GM23248 (cell line): ENCODE results near the gene PARVA. TPM values are rescaled to one million over a fixed set of nuclear protein-coding genes. Genes with fewer than 3 reads are reported as not detected.
A peak's percentile ranks its signal among the peaks of the same experiment; 100 is the strongest.

Experiments used
- DNase-seq: peaks from one replicate; pipeline ENCODE4 v3.0.0-alpha.2; 2015
- H2AFZ ChIP-seq: fragments of 200-600 bp; sonication (generic); 2 replicates; pipeline ENCODE4 v1.6.1; 2016; ENCODE audit warnings: antibody characterized with exemption
- H3F3A ChIP-seq: fragments of 200-600 bp; sonication (generic); 2 replicates; pipeline ENCODE4 v1.6.1; 2016; ENCODE audit warnings: mild to moderate bottlenecking, antibody characterized with exemption, mixed run types; ENCODE audit not compliant: insufficient read depth
- H3K27ac ChIP-seq: fragments of 200-600 bp; sonication (generic); 2 replicates; pipeline ENCODE4 v1.5.1; 2016; ENCODE audit warnings: mild to moderate bottlenecking
- H3K27me3 ChIP-seq: fragments of 200-600 bp; sonication (generic); replicated peaks from 2 replicates; pipeline ENCODE4 v1.6.1; 2016; ENCODE audit warnings: mild to moderate bottlenecking; ENCODE audit not compliant: insufficient read depth
- H3K36me3 ChIP-seq: fragments of 200-600 bp; sonication (generic); 2 replicates; pipeline ENCODE4 v1.6.1; 2016; ENCODE audit warnings: low read depth, mild to moderate bottlenecking
- H3K4me1 ChIP-seq: fragments of 200-600 bp; sonication (generic); 2 replicates; pipeline ENCODE4 v1.6.1; 2016; ENCODE audit warnings: mild to moderate bottlenecking; ENCODE audit not compliant: insufficient read depth
- H3K4me2 ChIP-seq: fragments of 200-600 bp; sonication (generic); one replicate; pipeline ENCODE4 v1.6.1; 2016; ENCODE audit warnings: mild to moderate bottlenecking; ENCODE audit not compliant: unreplicated experiment
- H3K4me3 ChIP-seq: fragments of 200-600 bp; sonication (generic); 2 replicates; pipeline ENCODE4 v1.5.1; 2016; ENCODE audit warnings: mild to moderate bottlenecking
- H3K79me2 ChIP-seq: fragments of 200-600 bp; sonication (generic); 2 replicates; pipeline ENCODE4 v1.6.1; 2016; ENCODE audit warnings: mild to moderate bottlenecking; ENCODE audit not compliant: insufficient read depth
- H3K9ac ChIP-seq: fragments of 200-600 bp; sonication (generic); 2 replicates; pipeline ENCODE4 v1.6.1; 2016; ENCODE audit warnings: mild to moderate bottlenecking
- H3K9me2 ChIP-seq: fragments of 200-600 bp; sonication (generic); 2 replicates; pipeline ENCODE4 v1.6.1; 2016; ENCODE audit warnings: mixed run types, mild to moderate bottlenecking, moderate library complexity; ENCODE audit not compliant: insufficient read depth
- H3K9me3 ChIP-seq: fragments of 200-600 bp; sonication (generic); one replicate; pipeline ENCODE4 v1.6.1; 2017; ENCODE audit warnings: low read depth
- H4K20me1 ChIP-seq: fragments of 200-600 bp; sonication (generic); 2 replicates; pipeline ENCODE4 v1.6.0; 2016; ENCODE audit not compliant: insufficient read depth
- EZH2 ChIP-seq: fragments of 200-600 bp; sonication (generic); IDR thresholded peaks from 2 replicates; pipeline ENCODE4 v1.6.1; 2018; ENCODE audit warnings: antibody characterized with exemption, mild to moderate bottlenecking; ENCODE audit not compliant: insufficient read depth, poor library complexity, severe bottlenecking
- EZH2phosphoT487 ChIP-seq: fragments of 200-600 bp; sonication (generic); IDR thresholded peaks from 2 replicates; pipeline ENCODE4 v1.6.1; 2018; ENCODE audit warnings: antibody characterized with exemption, moderate library complexity, mild to moderate bottlenecking, low read depth; ENCODE audit not compliant: insufficient read depth
- WGBS, 2 experiments: methylation state at CpG; one replicate each; pipeline ENCODE4 v1.1.6; 2015 to 2017; ENCODE audit warnings: low lambda C conversion rate in 2 of 2, low coverage in 1 of 2; ENCODE audit errors: missing lambda C conversion rate in 2 of 2; 5-methylcytosine and 5-hydroxymethylcytosine counted together
- in situ Hi-C: fragments of 300-500 bp; cut with MboI; formaldehyde crosslinking; loops from 2 replicates; pipeline ENCODE4 v1.15.0; 2020
- polyA plus RNA-seq: library from polyadenylated mRNA; unstranded; fragments of >200 nt; fragmentation: Nextera tagmentation; extraction: Ambion mirVana; gene quantifications from 2 replicates; pipeline ENCODE4 v1.2.1, GENCODE V29; 2016
- total RNA-seq: library from RNA; depleted of rRNA; stranded (reverse); fragments of >200 nt; shearing (Covaris generic); gene quantifications from 2 replicates; pipeline ENCODE4 v1.2.3, GENCODE V29; 2014

PARVA gene
- total and polyA plus RNA-seq, 2 experiments from 2014 or later = 87.9 to 121 TPM

DNA sequence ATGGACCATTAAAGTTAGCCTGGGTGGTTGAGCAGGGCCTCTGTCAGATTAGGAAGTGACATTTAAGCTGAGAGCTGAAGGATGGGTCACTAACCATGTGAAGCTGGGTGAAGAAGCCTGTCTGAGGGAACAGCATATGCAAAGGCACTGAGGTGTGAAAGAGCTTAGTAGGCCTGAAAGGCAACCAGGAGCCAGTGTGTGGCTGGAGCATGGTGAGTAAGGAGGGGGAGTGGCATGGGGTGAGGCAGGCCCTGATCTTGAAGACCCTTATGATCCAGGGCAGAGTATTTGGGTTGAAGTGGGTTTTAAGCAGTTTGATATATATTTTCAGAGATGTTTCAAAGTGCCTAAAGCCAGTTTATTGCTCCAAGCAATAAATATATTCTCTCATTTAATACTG lies 48.8 kb downstream of the PARVA start:
- peaks cover 16% of the 10 kb centered on the region for H3K4me1 ChIP-seq
- DNase-seq = no peak
- TF ChIP-seq EZH2phosphoT487 (no peak), EZH2 (no peak)
- H3K4me2 ChIP-seq = no peak overlapping the region
- peaks cover 97% of the 10 kb centered on the region for H3K79me2 ChIP-seq
- in situ Hi-C loops = no loop called here
- H3K4me3 ChIP-seq = no peak overlapping the region
- H3F3A ChIP-seq = peaks cover 27% of the 10 kb centered on the region; the same call in 1 of the 2 replicates
- no peaks in the 10 kb centered on the region for H3K9me3 ChIP-seq
- no peaks in the 10 kb centered on the region; the same call in 1 of the 2 replicates for H3K9me2 ChIP-seq
- H3K27me3 ChIP-seq = no peaks in the 10 kb centered on the region
- H3K27ac ChIP-seq = no peak overlapping the region
- no peak overlapping the region for H2AFZ ChIP-seq
- H4K20me1 ChIP-seq = 0 out of 2 replicates have a peak, but pooled peaks cover 3% of the 10 kb centered on the region
- H3K36me3 ChIP-seq = no peaks in the 10 kb centered on the region
- no peak overlapping the region for H3K9ac ChIP-seq

DNA sequence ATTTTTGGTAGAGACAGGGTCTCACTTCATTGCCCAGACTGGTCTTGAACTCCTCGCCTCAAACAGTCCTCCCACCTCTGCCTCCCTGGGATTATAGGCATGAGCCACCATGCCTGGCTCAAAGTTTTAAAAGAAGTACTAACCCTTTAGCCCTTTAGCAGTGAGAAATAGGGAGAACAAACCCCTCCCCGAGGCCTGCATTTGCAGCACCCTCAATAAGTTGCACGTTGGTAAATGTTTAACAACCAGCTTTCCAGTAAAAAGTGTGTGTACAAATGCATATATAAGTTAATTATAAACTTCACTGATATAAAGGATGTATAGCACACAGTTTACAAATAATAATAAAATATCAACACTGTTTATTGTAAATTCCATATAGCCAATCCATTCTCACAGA lies 51.8 kb downstream of the PARVA start:
- Histone ChIP-seq H3F3A (peaks cover 43% of the 10 kb centered on the region), H4K20me1 (0 out of 2 replicates have a peak, but pooled peaks cover 3% of the 10 kb centered on the region), H3K9ac (no peak overlapping the region), H3K27me3 (no peaks in the 10 kb centered on the region), H3K79me2 (peaks cover 97% of the 10 kb centered on the region), H3K4me2 (no peak overlapping the region), H3K4me1 (peaks cover 45% of the 10 kb centered on the region), H3K9me3 (no peaks in the 10 kb centered on the region), H3K36me3 (no peaks in the 10 kb centered on the region), H3K9me2 (no peaks in the 10 kb centered on the region), H2AFZ (no peak overlapping the region), H3K4me3 (no peak overlapping the region), H3K27ac (no peak overlapping the region)
- DNase-seq = no peak
- 95 to 100% methylated on average over 3 of the region's 3 CpGs for WGBS, 2 experiments
- no peak for TF ChIP-seq EZH2
- TF ChIP-seq EZH2phosphoT487 = no peak
- in situ Hi-C loops = no loop called here

DNA sequence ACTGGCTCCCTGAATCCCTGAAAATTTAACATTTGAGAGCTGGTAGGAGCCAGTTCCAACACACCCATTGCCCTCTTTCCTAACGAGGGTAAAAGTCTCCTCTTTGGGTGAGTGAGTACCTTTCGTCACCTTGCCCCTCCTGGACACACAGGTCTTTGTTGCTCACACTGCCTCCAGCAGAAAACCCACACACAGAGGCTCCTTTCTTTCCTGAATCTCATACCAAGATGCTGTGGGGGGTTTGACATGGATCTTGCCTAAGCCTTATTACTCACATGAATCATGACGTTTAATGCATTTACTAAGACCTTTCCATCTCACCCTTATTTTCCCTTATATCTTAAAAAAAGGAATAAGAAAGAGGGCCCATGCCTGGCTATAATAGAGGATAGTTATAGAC lies 53.0 kb downstream of the PARVA start:
- H3K4me1 ChIP-seq = peaks cover 56% of the 10 kb centered on the region
- peak; percentile 79 for DNase-seq
- WGBS, 2 experiments = 40 to 43% methylated on average over 3 of the region's 3 CpGs
- H3F3A ChIP-seq = peaks cover 55% of the 10 kb centered on the region
- H3K27ac ChIP-seq = peak overlapping the region; percentile 93
- no peaks in the 10 kb centered on the region for H3K27me3 ChIP-seq
- peak overlapping the region; percentile 46 for H2AFZ ChIP-seq
- peak overlapping the region; percentile 60 for H3K4me2 ChIP-seq
- no peak for TF ChIP-seq EZH2
- no peak for TF ChIP-seq EZH2phosphoT487
- peaks cover 97% of the 10 kb centered on the region for H3K79me2 ChIP-seq
- H3K9me3 ChIP-seq = no peaks in the 10 kb centered on the region
- in situ Hi-C loops = no loop called here
- peak overlapping the region; percentile 47 for H3K4me3 ChIP-seq
- 0 out of 2 replicates have a peak, but pooled peaks cover 2% of the 10 kb centered on the region for H4K20me1 ChIP-seq
- no peaks in the 10 kb centered on the region for H3K36me3 ChIP-seq
- H3K9ac ChIP-seq = peak overlapping the region; percentile 78
- no peaks in the 10 kb centered on the region for H3K9me2 ChIP-seq

DNA sequence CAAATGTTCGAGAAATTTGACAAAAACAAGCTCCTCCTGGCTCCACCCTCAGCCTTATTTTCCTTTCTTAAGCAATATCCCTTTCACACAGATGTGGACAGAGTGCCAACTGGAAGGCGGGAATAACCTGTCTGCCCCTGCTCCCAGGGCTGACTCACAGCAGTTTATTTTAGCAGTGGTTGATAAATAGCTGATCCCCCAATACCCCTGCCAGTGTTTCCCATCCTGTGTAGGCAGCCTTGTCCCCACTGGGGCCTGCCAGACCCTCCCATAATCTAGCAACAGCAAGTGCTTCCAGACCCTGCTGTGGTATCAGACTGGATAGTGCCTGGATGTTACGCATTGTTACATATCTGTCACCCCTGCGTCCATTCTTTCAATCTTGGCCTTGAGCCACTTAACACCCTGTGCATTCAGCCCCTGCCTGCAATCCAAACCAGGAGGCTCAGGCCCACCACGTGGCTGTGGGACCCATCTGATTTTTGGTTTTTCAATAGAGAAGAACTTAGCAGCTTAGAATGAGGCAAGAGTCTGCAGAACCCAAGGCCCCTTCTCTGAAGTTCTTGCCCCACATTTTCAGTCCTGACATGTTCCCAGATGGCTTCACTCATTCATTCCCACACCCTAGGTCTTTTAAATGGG lies 53.7 kb downstream of the PARVA start:
- WGBS, 2 experiments = 23 to 26% methylated on average over 5 of the region's 5 CpGs

More for the DNA sequence above, 53.7 kb downstream of the PARVA start:
- Histone ChIP-seq H3K9ac (peak overlapping the region; percentile 78), H3K4me1 (peaks cover 63% of the 10 kb centered on the region), H3K27me3 (no peaks in the 10 kb centered on the region), H3K27ac (peak overlapping the region; percentile 93), H3K9me3 (no peaks in the 10 kb centered on the region), H4K20me1 (no peaks in the 10 kb centered on the region), H3K9me2 (no peaks in the 10 kb centered on the region), H3K4me2 (peak overlapping the region; percentile 60), H3K36me3 (peaks cover 2% of the 10 kb centered on the region; the same call in 1 of the 2 replicates), H3K79me2 (peaks cover 97% of the 10 kb centered on the region), H3F3A (peaks cover 58% of the 10 kb centered on the region), H2AFZ (peak overlapping the region; percentile 46), H3K4me3 (peak overlapping the region; percentile 47)
- in situ Hi-C loops = no loop called here
- no peak for TF ChIP-seq EZH2
- TF ChIP-seq EZH2phosphoT487 = no peak
- peak; percentile 94 for DNase-seq
